ENCODE measurements around the gene FAM76A. TPM values are rescaled to one million over a fixed set of nuclear protein-coding genes. Genes with fewer than 3 reads are reported as not detected.

The FAM76A gene
- total RNA-seq, 1 experiment from 2014 or later: 9.6 TPM

DNA sequence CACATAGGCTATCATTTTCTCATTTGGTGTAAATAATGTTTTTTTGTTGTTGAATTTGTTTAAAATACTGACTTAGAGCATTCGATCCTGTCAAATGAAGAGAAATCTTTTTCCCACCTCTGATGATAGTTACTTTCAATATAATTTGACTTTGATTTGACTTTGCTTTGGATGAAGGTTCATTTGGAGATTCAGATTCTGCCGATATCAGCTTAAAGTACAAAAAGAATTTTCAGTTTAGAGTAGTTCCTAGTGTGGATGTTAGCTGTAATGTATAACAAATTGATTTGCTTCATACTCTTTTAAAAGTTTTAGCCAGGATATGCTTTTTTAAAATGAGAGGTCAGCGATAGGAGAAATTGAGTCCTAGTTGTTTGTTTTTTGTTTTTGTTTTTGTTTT, 57.2 kb downstream of the FAM76A start:
- H3K36me3 ChIP-seq (ENCODE audit: control insufficient read depth in 1 of 2, insufficient read depth in 2 of 2, low read length in 2 of 2): no peaks in the 10 kb centered on the region
- no peak overlapping the region for H3K27ac ChIP-seq (ENCODE audit: low read depth, low read length)
- ATAC-seq (no peak), DNase-seq (ENCODE audit: low read depth, low spot score) (no peak)
- H3K9me3 ChIP-seq (ENCODE audit: control insufficient read depth in 1 of 2, insufficient read depth in 1 of 2, low read depth in 1 of 2, low read length in 2 of 2): no peaks in the 10 kb centered on the region
- H3K9ac ChIP-seq (ENCODE audit: low read length): no peak overlapping the region
- TF ChIP-seq FOSL1 (IDR thresholded peaks at IDR 0.05; ENCODE audit: low read depth): no peak
- H3K4me2 ChIP-seq (ENCODE audit: low read length): no peak overlapping the region
- H2AFZ ChIP-seq (ENCODE audit: low read depth, low read length, poor library complexity, severe bottlenecking): no peak overlapping the region
- H4K20me1 ChIP-seq (ENCODE audit: insufficient read depth): no peaks in the 10 kb centered on the region
- H3K9me2 ChIP-seq (ENCODE audit: insufficient read depth): no peaks in the 10 kb centered on the region
- no peak overlapping the region for H3K4me3 ChIP-seq (replicated peaks in 1 of 2; ENCODE audit: low read depth in 1 of 2, low read length in 2 of 2)
- ChIA-PET CTCF (no interaction called here), POLR2A (interaction anchor here (2.9 kb wide), 1 partner anchor 10 kb away, joined by 17 read pairs; the partner anchor contains the start of gene STX12), RAD21 (ENCODE audit: low non-redundant PET in 1 of 2, low total read pairs in 2 of 2, uncharacterized antibody in 2 of 2, unreplicated experiment in 2 of 2) (no interaction called here)
- peaks cover 15% of the 10 kb centered on the region; the same call in 1 of the 2 replicates for H3K79me2 ChIP-seq (ENCODE audit: insufficient read depth, low read length)
- intact Hi-C loops (cut with micrococcal nuclease): no loop called here
- no TSS peak for BruUV-seq (replicated peaks)
- H3K27me3 ChIP-seq (ENCODE audit: insufficient read depth, low read length): no peaks in the 10 kb centered on the region
- H3K4me1 ChIP-seq (ENCODE audit: control insufficient read depth in 1 of 2, insufficient read depth in 2 of 2, low read length in 2 of 2): peaks cover 8 to 33% of the 10 kb centered on the region in 2 experiments

DNA sequence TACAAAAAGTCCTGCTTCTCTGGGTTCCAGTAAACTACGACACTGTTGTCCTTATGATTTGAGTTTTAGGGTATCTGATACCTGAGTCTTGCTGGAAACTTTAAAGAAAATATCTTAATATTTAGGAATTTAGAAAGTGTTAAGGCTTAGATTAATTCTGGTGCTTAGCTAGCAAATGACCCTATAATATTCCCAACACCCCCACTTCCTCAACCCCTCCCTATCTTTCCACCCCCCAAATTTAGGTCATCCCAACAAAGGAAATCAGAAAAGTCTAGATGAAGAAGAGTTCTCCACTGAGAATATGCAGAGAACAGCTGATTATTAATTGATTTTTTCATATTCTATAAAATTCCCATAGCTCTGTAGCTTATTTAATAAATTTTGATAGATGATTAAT, 58.9 kb downstream of the FAM76A start:
- Histone ChIP-seq H3K9me2 (ENCODE audit: insufficient read depth) (no peaks in the 10 kb centered on the region), H3K36me3 (ENCODE audit: control insufficient read depth in 1 of 2, insufficient read depth in 2 of 2, low read length in 2 of 2) (0 out of 4 replicates have a peak, but pooled peaks cover 0 to under 1% of the 10 kb centered on the region in 2 experiments)
- RAD21 ChIA-PET (ENCODE audit: low non-redundant PET in 1 of 2, low total read pairs in 2 of 2, uncharacterized antibody in 2 of 2, unreplicated experiment in 2 of 2): no interaction called here
- TF ChIP-seq SRF (IDR thresholded peaks at IDR 0.05; ENCODE audit: low read depth): no peak
- no peak for TF ChIP-seq MAX (IDR thresholded peaks at IDR 0.05)
- TF ChIP-seq TCF7L2 (IDR thresholded peaks at IDR 0.05; ENCODE audit: borderline replicate concordance, extremely low read depth, insufficient read depth, insufficient read length): no peak
- no peak for TF ChIP-seq CEBPB (IDR thresholded peaks at IDR 0.05; ENCODE audit: low read depth)
- no peak for TF ChIP-seq POLR2A (IDR thresholded peaks at IDR 0.05; ENCODE audit: borderline replicate concordance, extremely low read depth, insufficient read depth, insufficient read length)
- TF ChIP-seq CBX3 (IDR thresholded peaks at IDR 0.05; ENCODE audit: low read depth): no peak
- TF ChIP-seq ELF1 (IDR thresholded peaks at IDR 0.05; ENCODE audit: borderline replicate concordance, low read depth): no peak
- no peak for TF ChIP-seq RAD21 (IDR thresholded peaks at IDR 0.05; ENCODE audit: low read depth)
- no peak for TF ChIP-seq EGR1 (IDR thresholded peaks at IDR 0.05; ENCODE audit: low read depth)
- TF ChIP-seq, protein P1, sequence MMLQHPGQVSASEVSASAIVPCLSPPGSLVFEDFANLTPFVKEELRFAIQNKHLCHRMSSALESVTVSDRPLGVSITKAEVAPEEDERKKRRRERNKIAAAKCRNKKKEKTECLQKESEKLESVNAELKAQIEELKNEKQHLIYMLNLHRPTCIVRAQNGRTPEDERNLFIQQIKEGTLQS (IDR thresholded peaks at IDR 0.05): no peak
- no peak for TF ChIP-seq YY1 (IDR thresholded peaks at IDR 0.05; ENCODE audit: extremely low read depth, insufficient replicate concordance, low read depth, low read length)
- no peak for TF ChIP-seq POLR2AphosphoS5 (IDR thresholded peaks at IDR 0.05; ENCODE audit: low read depth, low read length)
- TF ChIP-seq SP1 (IDR thresholded peaks at IDR 0.05; ENCODE audit: low read depth): no peak
- TF ChIP-seq SIN3A (IDR thresholded peaks at IDR 0.05; ENCODE audit: low read depth): no peak
- TF ChIP-seq ZNF274 (IDR thresholded peaks at IDR 0.05; ENCODE audit: low read depth, low read length): no peak
- no peak for TF ChIP-seq REST (IDR thresholded peaks at IDR 0.05; ENCODE audit: low read depth)
- TF ChIP-seq EZH2phosphoT487 (IDR thresholded peaks at IDR 0.05; ENCODE audit: borderline replicate concordance): no peak

More for the DNA sequence above, 58.9 kb downstream of the FAM76A start:
- Histone ChIP-seq H3K27me3 (ENCODE audit: insufficient read depth, low read length) (no peaks in the 10 kb centered on the region), H3K4me2 (ENCODE audit: low read length) (no peak overlapping the region), H3K4me3 (replicated peaks in 1 of 2; ENCODE audit: low read depth in 1 of 2, low read length in 2 of 2) (no peak overlapping the region), H3K9ac (ENCODE audit: low read length) (no peak overlapping the region), H3K27ac (ENCODE audit: low read depth, low read length) (no peak overlapping the region), H4K20me1 (ENCODE audit: insufficient read depth) (no peaks in the 10 kb centered on the region), H2AFZ (ENCODE audit: low read depth, low read length, poor library complexity, severe bottlenecking) (no peak overlapping the region), H3K79me2 (ENCODE audit: insufficient read depth, low read length) (peaks cover 11% of the 10 kb centered on the region; the same call in 1 of the 2 replicates), H3K4me1 (ENCODE audit: control insufficient read depth in 1 of 2, insufficient read depth in 2 of 2, low read length in 2 of 2) (peaks cover 5 to 19% of the 10 kb centered on the region in 2 experiments), H3K9me3 (ENCODE audit: control insufficient read depth in 1 of 2, insufficient read depth in 1 of 2, low read depth in 1 of 2, low read length in 2 of 2) (no peaks in the 10 kb centered on the region)
- ATAC-seq (no peak), DNase-seq (ENCODE audit: low read depth, low spot score) (no peak)
- intact Hi-C loops (cut with micrococcal nuclease): no loop called here
- ChIA-PET POLR2A (no interaction called here), CTCF (interaction anchor here (1.0 kb wide), 1 partner anchor 12 kb away, joined by 3 read pairs; the partner anchor contains the start of gene STX12)
- no TSS peak for BruUV-seq (replicated peaks)
